Peyer's patch (tissue), 4 donors: Measurements from ENCODE around the gene STMND1.

Source experiments
- CTCF ChIP-seq, 6 experiments: fragments of 450-650 bp in 4 of 6; fragments of 200-600 bp in 2 of 6; sonication (generic) in 1 of 6; IDR thresholded peaks; one replicate each; pipeline ENCODE4 v1.5.1; 2017 to 2019; ENCODE audit warnings: antibody characterized with exemption in 6 of 6, mild to moderate bottlenecking in 3 of 6, moderate library complexity in 1 of 6
- POLR2A ChIP-seq, 2 donors: fragments of 450-650 bp; IDR thresholded peaks; one replicate each; pipeline ENCODE4 v1.5.1; 2017; ENCODE audit warnings: antibody characterized with exemption in 2 of 2, mild to moderate bottlenecking in 2 of 2, moderate library complexity in 2 of 2

- no peak for TF ChIP-seq POLR2A (IDR thresholded peaks at IDR 0.05)
- no peak for TF ChIP-seq CTCF (IDR thresholded peaks at IDR 0.05)
Measured at GRCh38 chr6:17058550-17058949, 43.3 kb upstream of the STMND1 start.
